Tibial nerve (tissue), 4 donors: ENCODE measurements around the gene NCAM2.

Experiments
- CTCF ChIP-seq, 5 experiments: fragments of 200-600 bp in 3 of 5; fragments of 450-650 bp in 2 of 5; sonication (generic) in 3 of 5; IDR thresholded peaks; one replicate each; pipeline ENCODE4 v1.5.1; 2016 to 2019; ENCODE audit warnings: antibody characterized with exemption in 5 of 5, mild to moderate bottlenecking in 3 of 5, moderate library complexity in 2 of 5
- EP300 ChIP-seq, 2 donors: sonication (generic); formaldehyde crosslinking; IDR thresholded peaks; one replicate each; pipeline ENCODE4 v1.6.1; 2017; ENCODE audit warnings: antibody characterized with exemption in 2 of 2, mild to moderate bottlenecking in 1 of 2

DNA sequence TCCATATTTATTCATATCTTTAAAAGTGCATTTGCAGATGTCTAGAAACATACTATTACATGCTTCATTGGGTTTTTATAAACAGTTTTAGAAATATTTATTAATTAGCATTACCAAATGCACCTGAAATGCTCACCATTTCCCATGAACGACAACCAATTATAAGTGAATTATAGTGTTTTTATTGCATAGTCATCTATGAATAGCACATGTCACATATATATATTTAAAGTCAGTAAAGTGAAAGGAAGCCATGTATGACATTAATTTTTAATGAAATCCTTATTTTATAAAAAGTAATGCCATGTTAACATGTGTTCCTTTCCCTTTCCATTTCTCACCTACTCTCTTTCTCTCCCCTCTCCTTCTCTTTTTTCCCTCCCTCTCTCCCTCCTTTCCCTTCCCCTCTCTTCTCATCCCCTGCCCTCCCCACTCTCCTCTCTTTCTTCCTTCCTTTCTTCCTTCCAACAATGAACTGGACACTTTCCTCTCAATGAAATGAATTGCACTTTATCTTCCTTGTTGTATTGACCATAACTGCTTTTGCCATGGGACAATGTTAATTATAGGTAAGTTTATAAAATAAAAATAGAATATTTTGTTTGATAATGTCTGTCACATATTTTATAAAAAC, 179.3 kb downstream of the NCAM2 start:
- TF ChIP-seq CTCF (IDR thresholded peaks at IDR 0.05) (no peak), EP300 (IDR thresholded peaks at IDR 0.05) (no peak)
